HL-60/S4 treated with retinoic acid at 250 ng/mL for 4 days and 3 days (cell line): ENCODE results near the gene ABLIM1.

Source experiments
- in situ Hi-C: fragments of 300-500 bp; cut with MboI; formaldehyde crosslinking; loops from 2 replicates; pipeline ENCODE4 v1.7.0; 2022; ENCODE audit warnings: low sequenced_read_pairs

ABLIM1 gene

GRCh38 chr10:114593816-114594468 lies 64.1 kb downstream of the ABLIM1 start:
- in situ Hi-C loops, result no loop called here

DNA sequence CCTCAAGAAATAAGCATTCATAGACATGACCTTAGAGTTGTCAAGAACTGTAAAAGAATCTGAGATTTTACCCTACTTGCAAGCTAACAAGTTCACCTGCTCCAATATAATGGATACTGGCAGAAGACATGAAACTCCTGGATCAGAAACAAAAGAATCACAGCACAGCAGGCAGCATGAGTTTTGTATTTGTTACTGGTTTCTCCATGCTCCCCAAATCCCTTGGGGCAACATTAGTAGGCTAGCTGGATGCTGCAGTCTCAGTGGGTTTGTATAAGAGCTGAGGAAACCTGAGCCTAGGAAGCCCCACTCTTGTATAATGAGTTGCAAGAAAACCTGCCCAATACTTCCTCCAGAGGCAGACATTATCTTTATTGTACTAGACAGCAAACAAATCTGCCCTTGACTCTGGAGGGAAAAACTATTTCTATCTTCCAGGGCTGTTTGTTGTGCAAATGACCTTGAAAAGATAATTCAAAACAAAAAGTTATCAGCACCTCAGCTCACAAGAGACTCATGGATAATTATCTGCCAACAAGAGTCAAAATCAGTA lies 64.8 kb downstream of the ABLIM1 start:
- in situ Hi-C loops, result no loop called here

DNA sequence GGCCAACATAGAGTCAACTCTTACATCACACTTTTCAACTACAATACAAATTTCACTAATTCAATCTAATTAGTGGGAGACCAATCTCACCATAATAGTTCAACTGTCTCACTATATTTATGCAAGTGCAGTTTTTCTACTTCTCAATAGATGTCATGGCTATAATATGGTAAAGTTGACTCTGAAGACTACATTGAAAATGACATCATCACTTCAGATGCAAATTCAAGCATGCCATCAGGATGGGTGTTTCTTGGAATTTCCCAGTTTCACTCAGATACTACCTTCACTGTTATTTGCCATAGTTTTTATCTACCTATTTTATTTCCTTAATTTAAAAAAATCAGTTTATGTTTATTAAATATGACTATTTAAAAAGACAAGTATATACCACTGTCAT lies 67.1 kb downstream of the ABLIM1 start:
- in situ Hi-C loops, result no loop called here

DNA sequence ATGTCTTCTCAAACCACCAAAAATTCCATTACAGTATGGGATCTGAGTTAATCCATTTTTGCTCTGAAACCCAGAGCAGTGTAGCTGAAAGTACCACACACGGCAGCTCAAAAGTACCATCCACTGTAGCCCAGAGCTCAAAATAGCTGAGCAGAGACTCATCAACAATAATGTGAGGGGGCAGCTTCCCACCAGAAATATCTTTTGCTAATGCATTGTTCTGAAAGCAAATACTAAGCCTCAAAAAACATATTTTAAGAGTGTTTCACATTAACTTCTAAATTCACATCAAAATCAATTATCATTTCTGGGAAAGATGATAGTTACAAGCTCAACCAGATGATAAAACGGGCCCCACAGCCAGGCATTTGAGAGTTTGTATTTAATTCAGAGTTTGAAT lies 73.7 kb downstream of the ABLIM1 start:
- in situ Hi-C loops, result no loop called here

DNA sequence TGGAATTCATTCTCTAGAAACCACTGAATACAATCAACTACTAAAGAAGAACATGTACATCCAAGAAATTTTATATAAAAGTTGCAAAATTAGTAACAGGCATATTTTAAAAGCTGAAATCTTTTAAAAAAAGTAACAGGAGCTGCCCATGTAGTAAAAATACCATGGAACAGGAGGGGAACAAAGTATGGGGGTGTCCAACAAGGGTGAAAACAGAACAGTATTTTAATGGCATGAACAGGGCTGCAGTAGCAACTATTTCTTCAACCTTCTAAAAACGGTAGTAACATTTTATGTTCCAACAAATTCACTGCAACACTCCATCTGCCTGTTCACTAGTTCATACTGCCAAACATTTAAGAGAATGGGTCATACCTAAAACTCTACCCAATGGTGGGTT lies 77.0 kb downstream of the ABLIM1 start:
- in situ Hi-C loops, result no loop called here

DNA sequence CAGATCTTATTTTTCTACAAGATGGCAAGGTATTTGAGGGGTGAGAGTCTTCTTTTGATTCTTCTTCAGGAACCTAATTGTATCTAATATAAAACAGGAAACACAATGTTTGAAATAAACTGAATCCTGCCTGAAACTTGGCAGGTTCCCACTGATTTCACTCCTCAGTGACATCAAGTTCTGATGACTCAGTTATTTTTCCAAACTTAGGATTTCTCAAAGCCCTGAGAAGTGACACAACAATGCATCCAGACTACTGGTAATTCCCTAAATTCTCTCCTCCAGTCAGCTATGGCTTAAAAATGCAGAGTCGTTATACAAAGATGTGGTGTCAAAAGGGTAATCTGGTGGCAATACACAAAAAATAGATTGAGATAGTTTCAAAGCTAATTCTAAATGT lies 80.9 kb downstream of the ABLIM1 start:
- in situ Hi-C loops, result no loop called here

DNA sequence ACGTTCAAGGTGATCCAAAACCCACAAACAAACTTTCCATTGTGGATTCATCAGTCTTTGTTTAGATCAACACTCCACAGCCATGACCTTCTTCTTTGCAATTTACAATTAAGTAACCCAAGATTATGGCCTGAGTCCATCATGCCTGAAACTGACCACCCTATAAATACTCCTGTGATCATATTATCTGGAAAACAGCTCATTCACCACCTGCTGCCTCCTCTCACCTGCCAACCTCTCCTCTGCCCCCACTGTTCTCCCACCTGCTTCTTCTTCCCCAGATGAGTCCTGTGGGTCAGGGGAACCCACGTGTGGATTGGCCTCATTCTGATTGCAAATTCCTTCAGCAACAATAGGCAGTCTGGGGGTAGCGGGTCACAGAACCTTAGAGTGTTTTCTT lies 81.4 kb downstream of the ABLIM1 start:
- in situ Hi-C loops, result no loop called here

DNA sequence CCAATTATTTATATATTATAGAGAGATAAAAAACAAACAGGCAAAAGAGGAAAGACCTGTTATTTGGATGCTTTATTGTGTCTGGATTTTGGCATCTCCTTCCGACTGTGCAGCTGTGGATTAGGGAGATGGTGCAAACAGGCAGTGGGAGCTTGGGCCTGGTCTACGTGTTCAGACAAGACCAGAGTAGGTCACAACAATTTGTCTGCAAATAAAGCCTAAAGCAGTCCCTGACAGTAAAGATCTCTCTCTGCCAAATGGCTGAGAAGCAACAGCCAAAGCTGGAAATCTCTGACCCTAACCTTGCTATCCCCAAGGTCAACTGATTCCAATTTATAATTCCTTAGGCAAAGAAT lies 82.0 kb downstream of the ABLIM1 start:
- in situ Hi-C loops, result no loop called here

DNA sequence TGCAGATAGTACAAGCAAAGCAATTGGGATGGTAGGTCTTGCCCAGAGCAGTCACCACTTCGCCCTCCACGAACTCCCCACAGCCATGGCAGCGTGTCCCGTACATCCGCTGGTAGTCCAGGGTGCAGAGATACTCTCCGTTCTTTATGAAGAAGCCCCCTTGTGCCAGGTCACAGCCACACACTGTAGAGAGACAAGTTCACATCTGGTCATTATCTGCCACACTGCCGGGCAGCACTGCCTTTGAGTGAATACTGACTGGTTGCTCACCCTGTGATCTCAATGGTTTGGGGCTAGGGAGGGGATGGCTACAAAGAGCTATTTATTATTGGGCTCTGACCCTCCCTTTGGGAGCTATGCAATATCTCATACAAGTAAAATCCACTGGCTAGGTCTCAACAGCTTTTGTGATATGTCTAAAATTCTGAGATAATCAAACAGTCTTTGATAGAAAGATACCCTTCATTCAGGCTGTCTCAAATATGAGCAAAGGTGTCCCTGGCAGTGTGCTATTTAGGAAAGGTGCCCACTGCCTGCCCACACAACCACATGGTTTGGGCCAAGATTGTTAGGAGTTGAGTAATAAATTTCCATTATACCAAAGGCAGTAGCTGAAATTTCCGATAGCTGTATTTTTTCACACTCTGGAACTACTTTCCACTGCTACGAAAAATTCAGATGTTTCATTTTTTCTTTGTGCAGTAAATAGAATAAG lies 82.5 kb downstream of the ABLIM1 start:
- in situ Hi-C loops, result no loop called here

DNA sequence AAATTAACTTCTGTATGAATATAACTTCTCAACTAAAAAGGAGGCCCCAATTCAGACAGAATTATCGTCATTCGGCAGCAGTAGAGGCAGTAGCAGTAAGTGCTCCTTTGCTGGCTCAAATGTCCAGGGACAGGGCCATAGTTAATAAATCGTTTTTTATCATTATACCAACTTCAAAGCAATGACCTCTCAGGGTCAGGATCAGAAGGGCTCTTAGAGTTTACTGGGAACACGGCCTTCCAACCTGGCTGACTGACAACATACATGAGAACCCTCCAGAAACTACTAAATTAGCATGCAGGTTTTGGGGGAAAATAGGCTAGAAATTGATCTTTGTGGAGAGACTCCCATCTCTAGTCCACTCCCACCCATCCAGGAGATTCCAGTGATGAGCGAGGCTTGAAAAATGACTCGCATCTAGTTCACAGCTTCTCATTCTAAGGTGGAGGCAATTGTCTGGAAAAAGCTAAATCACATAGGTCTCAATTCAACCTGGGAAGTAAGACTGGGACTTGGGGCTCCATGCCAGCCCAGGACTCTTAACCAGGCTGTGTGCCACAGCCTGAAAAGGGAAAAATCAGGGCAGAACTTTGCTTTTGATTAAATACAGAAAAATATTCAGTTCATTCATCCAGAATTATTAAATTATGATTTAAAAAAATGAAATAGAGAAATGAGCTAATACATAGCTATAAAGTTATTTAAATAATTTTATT lies 84.6 kb downstream of the ABLIM1 start:
- in situ Hi-C loops, result no loop called here

GRCh38 chr10:114571316-114571999 lies 86.6 kb downstream of the ABLIM1 start:
- in situ Hi-C loops, result no loop called here

- in situ Hi-C loops, result no loop called here
Measured at GRCh38 chr10:114566064-114566463, 92.0 kb downstream of the ABLIM1 start.

- in situ Hi-C loops, result no loop called here
Measured at GRCh38 chr10:114565066-114565465, 93.0 kb downstream of the ABLIM1 start.

DNA sequence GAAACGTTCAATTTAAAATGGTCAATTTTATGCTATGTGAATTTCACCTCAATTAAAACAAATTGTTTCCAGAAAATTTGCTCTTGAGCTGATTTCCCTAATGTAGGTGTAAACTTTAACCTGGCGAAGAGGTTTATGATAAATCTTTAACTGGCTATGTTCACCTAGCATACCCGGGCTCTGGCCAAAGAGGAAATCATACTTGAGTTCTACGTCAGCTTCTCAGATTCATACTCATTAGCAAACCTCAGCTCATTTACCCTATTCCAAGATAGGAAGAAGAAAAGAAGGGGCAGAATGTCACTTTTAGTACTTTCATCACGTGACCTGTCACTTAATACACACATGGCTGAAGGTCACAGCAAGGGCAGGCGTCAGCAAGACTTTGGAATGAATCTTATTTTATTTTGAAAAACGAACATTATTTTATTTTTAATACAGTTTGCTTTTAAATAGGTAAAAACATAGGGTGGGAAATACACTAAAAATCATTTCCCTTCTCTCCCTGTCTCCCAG lies 97.0 kb downstream of the ABLIM1 start:
- in situ Hi-C loops, result no loop called here

GRCh38 chr10:114560144-114560543 lies 97.9 kb downstream of the ABLIM1 start:
- in situ Hi-C loops, result no loop called here

DNA sequence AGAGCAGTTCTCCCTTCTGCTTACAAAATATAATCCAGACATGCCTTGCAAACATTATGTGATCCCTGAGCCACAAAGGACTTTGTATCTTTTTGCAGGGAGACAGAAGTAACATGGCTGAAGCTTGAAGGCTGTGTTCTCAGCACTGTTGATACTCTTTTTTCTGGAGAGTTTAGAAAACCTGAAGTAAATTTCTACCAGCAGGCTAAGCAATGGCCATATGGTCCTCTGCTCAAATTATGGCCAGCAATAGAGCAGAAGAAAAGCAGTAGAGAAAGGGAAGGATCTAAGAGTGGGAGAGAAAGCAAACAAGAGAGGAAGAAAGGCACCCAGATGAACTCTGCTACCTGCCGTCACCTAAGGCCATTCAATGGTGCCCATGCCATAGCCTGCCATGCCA lies 98.4 kb downstream of the ABLIM1 start:
- in situ Hi-C loops, result no loop called here

DNA sequence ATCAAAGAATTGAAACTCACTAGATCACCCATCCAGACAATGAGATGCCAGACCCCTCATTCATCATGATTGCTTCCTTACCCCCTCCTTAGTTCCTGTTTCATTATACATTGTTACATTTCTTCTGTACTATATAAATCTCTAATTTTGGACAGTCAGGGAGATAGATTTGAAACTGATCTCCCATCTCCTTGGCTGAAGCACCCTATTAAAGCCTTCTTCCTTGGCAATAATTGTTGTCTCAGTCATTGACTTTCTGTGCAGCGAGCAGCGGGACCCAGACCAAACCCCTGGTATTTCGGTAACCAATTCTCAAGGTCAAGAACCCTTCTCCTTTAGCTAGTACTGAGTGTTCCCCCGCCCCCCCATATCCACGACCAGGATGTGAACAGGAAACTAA lies 100.2 kb downstream of the ABLIM1 start:
- in situ Hi-C loops, result no loop called here

DNA sequence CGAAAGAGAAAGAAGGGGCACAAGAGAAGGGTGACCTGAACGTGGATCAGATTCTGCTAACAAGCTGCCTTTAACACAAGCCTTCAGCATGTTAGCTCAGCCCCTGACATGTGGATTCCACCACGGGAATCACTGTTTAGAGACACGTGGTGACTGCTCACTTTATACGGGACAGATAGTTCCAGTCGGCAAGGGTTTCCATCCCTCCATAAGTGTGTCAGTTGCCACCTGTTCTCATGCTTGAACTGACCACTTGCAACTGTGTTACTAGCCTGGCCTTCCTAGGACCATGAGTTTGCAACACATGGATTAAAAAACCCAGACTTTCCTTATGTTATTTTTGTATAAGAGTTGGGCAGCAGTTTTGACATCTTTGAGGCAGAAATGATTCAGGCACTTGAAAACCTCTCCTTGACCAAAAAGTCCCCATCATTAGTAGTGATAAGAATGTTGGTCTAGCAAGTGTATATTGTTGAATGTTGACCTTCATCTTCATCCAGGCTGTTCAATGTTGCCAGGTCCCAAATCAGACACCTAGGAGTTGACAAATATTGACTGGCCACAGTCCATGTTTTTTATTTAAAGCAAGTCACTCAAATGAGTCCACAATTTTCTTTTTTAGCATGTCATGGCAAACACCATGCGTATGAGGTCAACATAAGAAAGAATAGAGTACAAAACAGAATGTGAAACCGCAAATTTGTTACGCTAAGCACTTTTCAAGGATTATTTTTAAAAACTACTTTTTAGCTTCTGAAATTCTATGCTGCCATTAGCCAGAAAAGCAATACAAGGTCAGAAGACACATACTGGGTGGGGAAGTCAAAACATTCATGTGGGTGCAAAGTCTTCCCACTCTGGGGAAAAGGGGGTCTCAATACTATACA lies 101.6 kb downstream of the ABLIM1 start:
- in situ Hi-C loops, result no loop called here

DNA sequence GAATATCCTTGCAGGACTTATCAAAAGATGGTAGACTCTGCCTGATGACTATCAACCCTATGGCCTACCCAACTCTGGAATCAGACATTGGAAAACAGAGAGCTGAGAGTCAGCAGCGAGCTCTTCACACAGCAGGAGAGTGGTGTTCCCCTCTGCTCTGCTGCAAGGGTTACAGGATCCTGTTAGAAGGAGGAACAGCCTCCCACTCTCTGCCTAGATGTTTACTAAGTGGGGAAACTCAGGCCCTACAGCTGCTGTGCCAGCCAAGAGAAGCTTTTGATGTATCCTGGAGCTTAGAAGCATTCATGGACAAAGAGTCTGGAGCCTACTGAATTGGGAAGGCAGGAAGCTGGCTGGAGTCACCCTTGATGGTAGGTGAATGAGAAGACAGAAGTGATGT lies 104.6 kb downstream of the ABLIM1 start:
- in situ Hi-C loops, result no loop called here

DNA sequence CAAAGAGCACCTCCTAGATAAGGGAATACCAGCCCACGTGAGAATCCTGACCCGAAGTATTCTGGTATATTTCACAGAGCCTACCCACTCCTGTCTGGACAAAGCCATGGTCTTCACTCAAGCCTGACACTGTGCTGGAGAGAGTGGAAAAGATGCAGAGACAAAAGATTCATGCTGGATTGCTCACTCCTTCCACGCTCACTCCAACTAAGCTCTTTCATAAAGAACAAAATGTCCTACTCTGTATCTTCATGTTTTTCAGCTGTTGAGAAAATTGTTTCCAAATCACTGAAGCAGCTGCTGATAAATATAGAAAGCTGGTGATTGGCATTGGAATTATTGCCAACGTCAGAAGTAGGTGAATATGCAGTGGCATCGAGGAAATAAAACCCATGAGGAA lies 106.0 kb downstream of the ABLIM1 start:
- in situ Hi-C loops, result no loop called here
